Stimulated activated CD4-positive, alpha-beta T cell treated with anti-CD3 and anti-CD28 coated beads, Interleukin-2, amount 100 ng/mL, for 48 hours (primary cell): ENCODE data around the gene OCEL1.

Experiments
- DNase-seq, 2 donors: peaks; one replicate each; pipeline ENCODE4 v3.0.0-alpha.2; 2020

OCEL1 gene

DNA sequence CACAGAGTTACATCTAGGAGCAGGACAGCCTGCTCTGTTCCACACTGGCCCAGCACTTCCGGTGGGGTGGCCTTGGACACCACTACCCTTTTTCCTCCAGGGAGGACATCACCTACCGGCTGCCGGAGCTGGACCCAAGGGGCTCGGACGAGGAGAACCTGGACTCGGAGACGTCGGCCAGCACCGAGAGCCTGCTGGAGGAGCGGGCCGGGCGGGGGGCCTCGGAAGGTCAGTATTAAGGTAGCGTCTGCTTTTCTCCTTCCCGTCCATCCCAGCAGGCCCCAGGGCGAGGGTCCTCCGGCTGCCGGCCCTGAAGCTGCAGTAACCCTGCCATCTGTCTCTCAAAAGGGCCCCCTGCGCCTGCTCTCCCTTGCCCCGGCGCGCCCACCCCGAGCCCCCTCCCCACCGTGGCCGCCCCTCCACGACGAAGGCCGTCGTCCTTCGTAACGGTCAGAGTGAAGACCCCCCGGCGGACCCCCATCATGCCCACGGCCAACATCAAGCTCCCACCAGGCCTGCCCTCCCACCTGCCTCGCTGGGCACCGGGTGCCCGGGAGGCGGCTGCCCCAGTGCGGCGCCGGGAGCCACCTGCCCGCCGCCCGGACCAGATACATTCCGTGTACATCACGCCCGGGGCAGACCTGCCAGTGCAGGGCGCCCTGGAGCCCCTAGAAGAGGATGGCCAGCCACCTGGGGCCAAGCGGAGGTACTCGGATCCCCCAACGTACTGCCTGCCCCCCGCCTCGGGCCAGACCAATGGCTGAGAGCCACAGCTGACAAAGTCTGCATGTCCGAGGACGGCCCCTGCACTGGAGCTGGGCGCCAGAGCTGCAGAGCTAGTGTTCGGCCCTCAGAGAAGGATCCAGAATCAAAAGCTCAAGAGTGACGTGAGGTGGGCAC is 14.2 kb upstream of the OCEL1 start:
- DNase-seq = no peak

- DNase-seq = no peak
Observed at GRCh38 chr19:17213334-17213733, 12.7 kb upstream of the OCEL1 start.

DNA sequence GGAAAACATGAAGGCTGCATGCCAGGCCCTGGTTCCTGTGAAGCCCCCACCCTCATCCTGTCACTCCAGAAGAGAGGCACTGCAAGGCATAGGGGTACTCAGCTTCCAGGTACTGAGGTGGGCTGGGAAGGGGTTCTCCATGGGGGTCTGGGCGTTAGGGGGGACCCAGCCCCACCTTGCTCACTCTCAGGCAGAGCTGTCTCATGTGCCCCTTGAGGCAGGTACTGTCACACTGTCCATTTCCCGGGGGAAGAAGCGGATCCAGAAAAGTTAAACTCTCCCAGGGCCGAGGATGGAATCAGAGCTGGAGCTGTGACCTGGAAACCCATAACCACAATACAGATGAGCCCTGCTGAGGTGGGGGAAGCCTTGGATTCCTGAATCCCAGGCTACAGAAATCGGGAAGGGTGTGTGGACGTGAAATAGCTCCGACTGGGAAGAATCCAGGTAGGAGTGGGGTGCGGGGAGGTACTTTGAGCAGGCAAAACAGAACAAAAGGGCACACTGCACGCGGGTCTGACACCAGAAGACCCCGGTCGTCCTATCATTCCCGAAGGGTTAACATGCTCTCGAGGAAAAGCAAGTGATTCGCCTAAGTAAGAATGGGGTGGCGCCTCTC is 11.4 kb upstream of the OCEL1 start:
- DNase-seq = no peak

DNA sequence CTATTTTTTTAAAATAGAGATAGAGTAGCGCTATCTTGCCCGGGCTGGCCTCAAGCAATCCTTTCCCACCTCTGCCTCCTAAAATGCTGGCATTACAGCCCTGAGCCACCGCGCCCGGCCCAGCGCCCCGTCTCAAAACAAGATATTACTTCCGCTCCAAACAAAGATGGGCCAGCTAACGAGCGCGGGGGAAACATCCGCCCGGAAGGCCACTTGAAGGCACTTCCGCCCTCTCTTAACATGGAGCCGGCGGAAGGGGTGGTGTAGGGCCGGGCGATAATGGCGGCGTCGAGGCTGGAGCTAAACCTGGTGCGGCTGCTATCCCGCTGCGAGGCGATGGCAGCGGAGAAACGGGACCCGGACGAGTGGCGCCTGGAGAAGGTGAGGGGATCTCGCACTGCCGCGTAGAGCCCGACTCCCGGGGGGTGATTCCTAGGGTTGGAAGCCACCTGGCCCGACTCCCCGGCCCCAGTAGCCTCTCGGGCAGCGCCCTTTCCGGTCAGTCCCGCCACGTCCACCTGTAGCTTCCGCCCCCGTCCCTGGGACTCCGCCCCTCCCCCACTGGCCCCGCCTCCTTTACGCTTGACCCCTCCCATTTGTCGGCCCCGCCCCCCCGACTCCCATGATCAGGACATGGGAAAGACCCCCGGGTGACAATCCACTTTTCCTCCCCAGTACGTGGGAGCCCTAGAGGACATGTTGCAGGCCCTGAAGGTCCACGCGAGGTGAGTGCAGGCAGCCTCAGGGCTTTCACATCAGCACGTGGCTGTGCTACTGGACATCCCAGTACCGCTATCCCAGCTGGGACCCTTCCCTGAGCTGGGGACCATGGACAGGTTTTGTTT is 10.7 kb upstream of the OCEL1 start, which contains the start of gene USE1:
USE1 (plus strand) TSS at position 231 of the 845 bp plus-strand sequence; CDS start at position 280, 49 bp downstream.
- DNase-seq = peak; percentile 77

GRCh38 chr19:17216058-17216670 is 9.9 kb upstream of the OCEL1 start:
- DNase-seq = no peak

- DNase-seq = no peak
Observed at GRCh38 chr19:17219286-17219685, 6.7 kb upstream of the OCEL1 start.

DNA sequence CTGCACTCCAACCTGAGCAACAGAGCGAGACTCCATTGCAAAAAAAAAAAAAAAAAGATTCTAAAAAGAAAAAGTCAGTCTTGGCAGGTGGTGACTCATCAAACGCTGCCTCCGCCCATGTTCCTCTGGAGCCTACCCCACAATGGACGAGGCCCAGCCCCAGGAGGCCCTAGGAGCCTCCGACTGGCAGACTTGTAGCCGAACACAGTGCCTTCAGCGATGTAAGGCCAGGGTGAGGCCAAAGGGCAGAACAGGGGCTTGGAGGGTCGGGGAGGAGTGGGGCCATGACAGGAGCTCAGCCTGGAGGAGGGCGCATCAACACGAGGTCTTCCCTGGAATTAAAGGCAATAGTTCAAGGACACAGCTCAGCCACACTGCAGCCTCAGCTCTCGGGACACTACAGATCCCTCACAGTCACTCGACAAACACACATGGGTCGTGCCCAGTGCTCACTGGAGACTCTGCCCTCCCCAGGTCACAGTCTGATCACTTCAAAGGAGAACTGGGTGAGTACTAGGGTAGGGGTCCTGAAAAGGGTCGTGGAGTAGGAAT is 5.7 kb upstream of the OCEL1 start:
- no peak for DNase-seq

- DNase-seq = no peak
Observed at GRCh38 chr19:17225053-17225452, 973 bp upstream of the OCEL1 start.

DNA sequence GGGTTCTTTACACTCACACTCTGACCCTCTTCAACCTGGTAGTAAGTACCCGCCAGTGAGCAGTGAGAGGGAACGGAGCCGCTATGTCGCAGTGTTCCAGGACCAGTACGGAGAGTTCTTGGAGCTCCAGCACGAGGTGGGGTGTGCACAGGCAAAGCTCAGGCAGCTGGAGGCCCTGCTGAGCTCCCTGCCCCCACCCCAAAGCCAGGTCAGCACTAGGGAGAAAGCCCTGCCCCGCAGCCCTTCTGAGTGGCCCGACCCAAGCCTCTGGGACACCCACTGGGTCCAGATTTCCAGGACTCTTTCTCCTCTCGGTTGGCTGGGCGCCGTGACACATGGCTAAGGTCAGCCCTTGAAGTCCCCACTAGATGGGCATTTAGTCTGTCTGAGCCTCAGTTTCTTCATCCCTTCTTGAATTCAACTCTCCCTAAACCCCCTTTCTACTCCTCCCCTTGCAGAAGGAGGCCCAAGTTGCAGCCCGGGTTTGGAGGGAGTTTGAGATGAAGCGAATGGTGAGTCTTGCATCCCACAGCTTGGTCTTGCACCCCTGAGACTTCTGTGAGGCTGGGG is 1.9 kb downstream of the OCEL1 start:
- DNase-seq = no peak

- no peak for DNase-seq
Observed at GRCh38 chr19:17229890-17230289, 3.9 kb downstream of the OCEL1 start.

DNA sequence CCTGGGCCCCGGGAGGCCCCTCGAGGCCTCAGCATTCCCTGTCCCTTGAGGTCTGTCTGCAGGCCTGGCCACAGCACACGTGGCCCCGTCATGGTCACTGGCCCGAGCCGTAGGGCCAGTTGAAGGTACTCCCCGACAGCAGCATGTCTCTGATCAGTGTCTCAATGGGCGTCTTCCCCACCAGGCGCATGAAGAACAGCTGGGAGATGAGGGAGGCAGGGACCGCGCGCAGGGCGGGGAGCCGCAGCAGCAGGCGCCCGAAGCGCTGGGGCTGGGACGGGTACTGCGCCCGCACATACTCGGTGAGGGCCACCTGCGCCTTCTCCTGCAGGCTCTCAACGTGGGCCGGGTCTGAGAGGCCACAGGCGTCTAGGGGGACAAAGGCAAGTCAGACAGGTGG is 6.2 kb downstream of the OCEL1 start:
- no peak for DNase-seq

- DNase-seq = peak; percentile 65 to 66
Observed at GRCh38 chr19:17234911-17235299, 8.9 kb downstream of the OCEL1 start.

GRCh38 chr19:17235300-17235970 is 9.4 kb downstream of the OCEL1 start:
- DNase-seq = peak; percentile 58 to 63

GRCh38 chr19:17235971-17236777 is 10.1 kb downstream of the OCEL1 start:
- DNase-seq = no peak

DNA sequence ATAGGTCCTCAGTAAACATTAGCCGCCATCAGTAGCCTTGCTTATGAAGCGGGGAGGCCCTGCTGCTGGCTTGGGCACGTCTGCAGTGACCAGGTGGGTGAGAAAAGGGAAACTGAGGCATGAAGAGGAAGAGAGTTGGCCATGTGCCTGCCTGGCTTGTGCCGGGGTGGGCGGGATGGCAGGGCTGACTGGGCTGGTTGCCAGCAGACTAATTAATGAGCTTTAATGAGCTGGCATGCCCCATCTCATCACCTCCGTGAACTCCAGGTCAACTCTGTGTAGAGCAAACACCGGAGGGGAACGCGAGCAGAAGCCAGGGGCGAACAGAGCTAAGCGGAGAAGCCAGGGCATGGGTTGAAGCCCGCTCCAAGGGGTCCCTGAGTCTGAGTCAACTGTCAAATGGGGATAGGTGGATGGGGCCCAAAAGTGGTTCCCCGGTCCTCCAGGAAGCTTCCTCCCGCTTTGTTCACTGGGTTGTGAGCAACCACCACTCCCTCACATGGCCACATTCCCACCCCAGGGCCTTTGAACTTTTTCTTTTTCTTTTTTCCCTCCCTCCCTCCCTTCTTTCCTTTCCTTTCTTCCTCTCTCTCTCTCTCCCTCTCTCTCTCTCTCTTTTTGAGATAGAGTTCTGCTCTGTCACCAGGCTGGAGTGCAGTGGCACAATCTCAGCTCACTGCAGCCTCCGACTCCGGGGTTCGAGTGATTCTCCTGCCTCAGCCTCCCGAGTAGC is 11.0 kb downstream of the OCEL1 start:
- no peak for DNase-seq

DNA sequence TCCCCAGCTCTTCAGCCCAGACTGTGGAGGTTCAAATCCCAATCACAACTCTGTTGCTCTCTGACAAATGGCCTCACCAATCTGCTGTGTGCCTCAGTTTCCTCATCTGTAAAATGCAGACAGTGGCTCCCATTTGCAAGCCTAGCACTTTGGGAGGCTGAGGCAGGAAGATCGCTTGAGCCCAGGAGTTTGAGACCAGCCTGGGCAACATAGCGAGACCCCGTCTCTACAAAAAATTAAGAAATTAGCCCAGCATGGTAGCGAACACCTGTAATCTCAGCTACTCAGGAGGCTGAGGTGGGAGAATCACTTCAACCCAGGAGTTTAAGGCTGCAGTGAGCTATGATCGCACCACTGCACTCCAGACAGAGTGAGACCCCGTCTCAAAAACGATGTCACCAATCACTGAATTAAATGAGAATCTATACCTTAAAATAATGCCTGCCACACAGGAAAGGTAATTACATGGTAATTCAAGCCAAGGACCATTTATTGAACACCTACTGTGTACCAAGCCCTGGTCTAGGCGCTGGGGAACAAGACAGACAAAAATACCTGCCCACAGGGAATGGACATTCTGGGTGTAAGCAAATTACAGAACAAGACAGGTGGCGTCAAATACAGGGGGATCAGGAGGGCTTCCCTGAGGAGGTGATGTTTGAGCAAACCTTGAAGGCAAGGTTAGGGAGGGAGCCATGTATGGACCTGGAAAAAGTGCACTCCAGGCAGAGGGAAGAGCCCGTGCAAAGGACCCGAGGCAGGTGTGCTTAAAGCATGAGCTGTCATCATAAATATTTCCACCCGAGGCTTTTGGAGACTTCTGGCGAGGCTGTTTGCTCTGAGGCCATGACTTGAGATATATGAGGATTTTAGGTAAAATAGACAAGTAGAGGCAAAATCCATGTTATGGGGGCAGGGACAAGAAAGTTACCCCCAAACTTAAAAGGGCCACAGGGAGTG is 12.0 kb downstream of the OCEL1 start:
- DNase-seq = no peak

GRCh38 chr19:17240062-17240752 is 14.2 kb downstream of the OCEL1 start:
- DNase-seq = no peak

GRCh38 chr19:17240826-17241399 is 14.9 kb downstream of the OCEL1 start:
- no peak for DNase-seq
